H1 (cell line): ENCODE data around the gene ASCL2. TPM values are rescaled to one million over a fixed set of nuclear protein-coding genes. Genes with fewer than 3 reads are reported as not detected.

Source experiments
- CTCF ChIA-PET: fragments of 300-600 bp; sonication (Branson Sonifier 250); formaldehyde crosslinking; loops from one replicate; lab custom pipeline; 2021; ENCODE audit not compliant: partially characterized antibody; lab: Charles Lee
- POLR2A ChIA-PET: fragments of 300-600 bp; sonication (Branson Sonifier 250); formaldehyde crosslinking; loops from one replicate; lab custom pipeline; 2021; ENCODE audit warnings: inconsistent platforms; ENCODE audit not compliant: partially characterized antibody; lab: Charles Lee
- DNase-seq, 2 experiments: peaks; one replicate each; pipeline versions ENCODE4 v3.0.0 to v3.0.0-alpha.2; 2010 to 2022; ENCODE audit warnings: low spot score in 2 of 2, low read depth in 1 of 2, mixed read lengths in 1 of 2
- FAIRE-seq: peaks from 2 replicates; lab custom pipeline; 2011; peaks lifted over from hg19 to GRCh38; lab: Jason Lieb, UNC
- H2AFZ ChIP-seq: 2 replicates; pipeline ENCODE4 v1.8.1; 2012; ENCODE audit warnings: low read length, inconsistent platforms
- H2AK5ac ChIP-seq: 2 replicates; pipeline ENCODE4 v1.6.1; 2013; ENCODE audit warnings: low read depth, low read length
- H2BK120ac ChIP-seq: replicated peaks from 2 replicates; pipeline ENCODE3; 2013; ENCODE audit warnings: low read depth, low read length, inconsistent platforms
- H2BK12ac ChIP-seq: 2 replicates; pipeline ENCODE4 v1.6.1; 2013; ENCODE audit warnings: low read depth, low read length
- H2BK15ac ChIP-seq: 2 replicates; pipeline ENCODE4 v1.6.1; 2013; ENCODE audit warnings: low read length
- H2BK20ac ChIP-seq: 2 replicates; pipeline ENCODE4 v1.6.1; 2013; ENCODE audit warnings: low read length
- H2BK5ac ChIP-seq: 2 replicates; pipeline ENCODE4 v1.6.1; 2013; ENCODE audit warnings: low read depth, low read length
- H3K14ac ChIP-seq: 2 replicates; pipeline ENCODE4 v1.6.1; 2013; ENCODE audit warnings: inconsistent platforms; ENCODE audit not compliant: insufficient read length
- H3K18ac ChIP-seq: 2 replicates; pipeline ENCODE4 v1.6.1; 2013; ENCODE audit warnings: low read length; ENCODE audit errors: extremely low read depth
- H3K23ac ChIP-seq: 2 replicates; pipeline ENCODE4 v1.6.1; 2013; ENCODE audit warnings: inconsistent platforms; ENCODE audit not compliant: insufficient read length
- H3K23me2 ChIP-seq: 2 replicates; pipeline ENCODE4 v1.6.1; 2013; ENCODE audit warnings: low read depth, low read length
- H3K27ac ChIP-seq: 2 replicates; pipeline ENCODE4 v1.6.1; 2011; ENCODE audit warnings: low read depth, low read length, inconsistent platforms
- H3K27me3 ChIP-seq, 4 experiments: replicated peaks in 1 of 4; 1 replicate in 1 of 4; 2 replicates in 3 of 4; pipeline versions ENCODE4 v1.6.1 to v1.8.1; 2011 to 2013; ENCODE audit warnings: low read length in 3 of 4, mild to moderate bottlenecking in 3 of 4, inconsistent platforms in 2 of 4, mixed read lengths in 2 of 4, moderate library complexity in 1 of 4; ENCODE audit not compliant: control insufficient read depth in 3 of 4, insufficient read depth in 3 of 4; ENCODE audit errors: extremely low read depth in 1 of 4
- H3K36me3 ChIP-seq, 4 experiments: 2 replicates each; pipeline versions ENCODE4 v1.6.1 to v1.8.1; 2011 to 2013; ENCODE audit warnings: mild to moderate bottlenecking in 4 of 4, low read length in 3 of 4, moderate library complexity in 2 of 4, control low read depth in 1 of 4, inconsistent platforms in 1 of 4; ENCODE audit not compliant: insufficient read depth in 4 of 4, control insufficient read depth in 2 of 4
- H3K4ac ChIP-seq: replicated peaks from 2 replicates; pipeline ENCODE3; 2013; ENCODE audit warnings: low read length, low read depth, mixed read lengths, inconsistent platforms; ENCODE audit not compliant: insufficient read length
- H3K4me1 ChIP-seq, 4 experiments: replicated peaks in 1 of 4; 1 replicate in 1 of 4; 2 replicates in 3 of 4; pipeline versions ENCODE4 v1.6.1 to v1.8.1; 2011 to 2013; ENCODE audit warnings: low read length in 3 of 4, inconsistent platforms in 2 of 4, mixed read lengths in 1 of 4; ENCODE audit not compliant: insufficient read depth in 4 of 4, control insufficient read depth in 3 of 4
- H3K4me2 ChIP-seq, 2 experiments: 2 replicates each; pipeline versions ENCODE4 v1.6.1 to v1.8.1; 2011 to 2013; ENCODE audit warnings: low read depth in 2 of 2, low read length in 2 of 2, control low read depth in 1 of 2, inconsistent platforms in 1 of 2, mild to moderate bottlenecking in 1 of 2; ENCODE audit not compliant: insufficient read depth in 1 of 2
- H3K4me3 ChIP-seq, 4 experiments: fragments of 200-600, 300-600 bp in 1 of 4; sonication (generic), shearing (Covaris generic), sonication (Bioruptor Twin) in 1 of 4; 2 replicates each; pipeline versions ENCODE4 v1.5.1 to v1.8.1; 2011 to 2016; ENCODE audit warnings: low read length in 4 of 4, low read depth in 3 of 4, control low read depth in 2 of 4, inconsistent platforms in 2 of 4, mild to moderate bottlenecking in 2 of 4, mixed read lengths in 1 of 4, moderate library complexity in 1 of 4; ENCODE audit not compliant: insufficient read depth in 2 of 4; ENCODE audit errors: extremely low read depth in 1 of 4
- H3K56ac ChIP-seq: replicated peaks from 2 replicates; pipeline ENCODE3; 2013; ENCODE audit warnings: low read depth, mild to moderate bottlenecking, mixed read lengths, low read length, inconsistent platforms; ENCODE audit not compliant: insufficient read length
- H3K79me1 ChIP-seq: 2 replicates; pipeline ENCODE4 v1.6.1; 2013; ENCODE audit warnings: low read depth, low read length, control low read depth
- H3K79me2 ChIP-seq, 2 experiments: 2 replicates each; pipeline versions ENCODE4 v1.6.1 to v1.8.1; 2012 to 2013; ENCODE audit warnings: low read length in 2 of 2, mild to moderate bottlenecking in 2 of 2, inconsistent platforms in 1 of 2; ENCODE audit not compliant: insufficient read depth in 2 of 2, control insufficient read depth in 1 of 2
- H3K9ac ChIP-seq, 4 experiments: replicated peaks in 1 of 4; 1 replicate in 1 of 4; 2 replicates in 3 of 4; pipeline versions ENCODE4 v1.6.1 to v1.8.1; 2011 to 2013; ENCODE audit warnings: low read depth in 3 of 4, low read length in 3 of 4, control low read depth in 2 of 4, mild to moderate bottlenecking in 2 of 4, moderate library complexity in 2 of 4, inconsistent platforms in 1 of 4; ENCODE audit errors: extremely low read depth in 1 of 4
- H3K9me3 ChIP-seq, 2 experiments: 2 replicates each; pipeline versions ENCODE4 v1.6.1 to v1.8.1; 2012 to 2013; ENCODE audit warnings: mild to moderate bottlenecking in 2 of 2, moderate library complexity in 2 of 2, control low read depth in 1 of 2, inconsistent platforms in 1 of 2, low read depth in 1 of 2, low read length in 1 of 2, mixed read lengths in 1 of 2; ENCODE audit not compliant: insufficient read depth in 2 of 2
- H4K20me1 ChIP-seq, 2 experiments: replicated peaks in 1 of 2; 2 replicates each; pipeline versions ENCODE3 to v1.8.1; 2011 to 2013; ENCODE audit warnings: inconsistent platforms in 2 of 2, low read length in 2 of 2, mild to moderate bottlenecking in 1 of 2; ENCODE audit not compliant: insufficient read depth in 2 of 2, control insufficient read depth in 1 of 2
- H4K5ac ChIP-seq: 2 replicates; pipeline ENCODE4 v1.6.1; 2013; ENCODE audit warnings: low read length, low read depth, mixed read lengths, inconsistent platforms; ENCODE audit not compliant: insufficient read length
- H4K8ac ChIP-seq: 2 replicates; pipeline ENCODE4 v1.8.0; 2013; ENCODE audit warnings: mild to moderate bottlenecking, moderate library complexity, low read length, inconsistent platforms; ENCODE audit not compliant: insufficient read depth; ENCODE audit errors: extremely low read depth
- H4K91ac ChIP-seq: replicated peaks from 2 replicates; pipeline ENCODE3; 2013; ENCODE audit warnings: low read length, mixed read lengths, inconsistent platforms; ENCODE audit not compliant: insufficient read length
- HDAC6 ChIP-seq: IDR thresholded peaks from one replicate; pipeline ENCODE4 v1.7.1; 2012; ENCODE audit warnings: low read depth, mild to moderate bottlenecking, inconsistent platforms, low read length, moderate library complexity
- SAP30 ChIP-seq: fragments of 300-600 bp; sonication (generic); IDR thresholded peaks from 2 replicates; pipeline ENCODE4 v1.7.1; 2012; ENCODE audit warnings: low read length, moderate library complexity, mild to moderate bottlenecking, inconsistent platforms; ENCODE audit not compliant: insufficient read depth, insufficient replicate concordance
- YY1 ChIP-seq: IDR thresholded peaks from 2 replicates; pipeline ENCODE4 v1.6.1; 2011; ENCODE audit warnings: low read depth, mild to moderate bottlenecking, low read length
- ZNF274 ChIP-seq: IDR thresholded peaks from 2 replicates; pipeline ENCODE4 v1.7.0; 2012; ENCODE audit warnings: low read length, borderline replicate concordance; ENCODE audit errors: extremely low read depth
- WGBS, 2 experiments: shearing (Covaris generic) in 1 of 2; methylation state at CpG; one replicate each; pipeline versions ENCODE4 v1.1.6 to v1.1.7; 2013 to 2015; ENCODE audit warnings: low lambda C conversion rate in 2 of 2, mixed read lengths in 2 of 2, inconsistent platforms in 1 of 2, low coverage in 1 of 2, missing lambda C conversion rate in 1 of 2; ENCODE audit not compliant: insufficient replicate concordance in 2 of 2, insufficient coverage in 1 of 2, insufficient read length in 1 of 2; ENCODE audit errors: extremely low coverage in 1 of 2, missing lambda C conversion rate in 1 of 2; 5-methylcytosine and 5-hydroxymethylcytosine counted together
- polyA plus RNA-seq, 7 experiments: library from polyadenylated mRNA; depleted of rRNA in 3 of 7; stranded (reverse) in 5 of 7; unstranded in 2 of 7; fragments of >200 nt in 5 of 7; fragments of 200-250 nt in 2 of 7; gene quantifications; 1 replicate in 5 of 7; 2 replicates in 1 of 7; 4 replicates in 1 of 7; pipeline versions ENCODE4 v1.2.1 to v1.2.3, GENCODE V29; 2011 to 2013; ENCODE audit warnings: missing spikeins in 2 of 7, mixed read lengths in 2 of 7
- total RNA-seq: library from RNA; stranded (reverse); fragmentation: NEBNext Ultra II Directional; extraction: Animal tissue kit (Norgen Biotek cat#: 25700); gene quantifications from 2 replicates; pipeline ENCODE4 v1.2.1, GENCODE V29; 2021

The ASCL2 gene
- total and polyA plus RNA-seq, 2 of the 8 experiments (the other 6 are each of a cell fraction or from before 2014, with no cell fraction given): 0.51 to 0.56 TPM

- CTCF ChIA-PET: interaction anchor here (0.5 to 1.2 kb wide), 5 partner anchors 10 to 1422 kb away, joined by 3 to 5 read pairs (median 3); no protein-coding TSS in a partner anchor
- WGBS, 2 experiments: 90% methylated on average over 2 of the region's 2 CpGs; no CpG with 5 or more reads in 1 of the 2 experiments
- H3K4ac ChIP-seq: no peak overlapping the region
These were observed 5.0 kb downstream of the ASCL2 start for GRCh38 chr11:2265396-2265795.

More at GRCh38 chr11:2265396-2265795, 5.0 kb downstream of the ASCL2 start:
- Histone ChIP-seq H2BK12ac (no peak overlapping the region; the same call in 1 of the 2 replicates), H2BK120ac (no peak overlapping the region), H3K56ac (no peak overlapping the region), H2BK15ac (no peak overlapping the region), H3K4me3 (no peak overlapping the region), H3K9ac (no peak overlapping the region), H3K4me1 (peaks cover 0 to 7% (median under 1%) of the 10 kb centered on the region in 4 experiments; a peak in 3 of 7 replicates), H2AFZ (no peak overlapping the region), H2BK20ac (no peak overlapping the region), H2BK5ac (no peak overlapping the region), H3K36me3 (peaks cover 0 to 4% (median 0%) of the 10 kb centered on the region in 4 experiments; a peak in 1 of 8 replicates), H4K8ac (no peak overlapping the region), H3K23me2 (no peaks in the 10 kb centered on the region; the same call in 1 of the 2 replicates), H4K91ac (no peak overlapping the region), H4K20me1 (peaks cover 0 to 1% of the 10 kb centered on the region in 2 experiments), H4K5ac (no peak overlapping the region), H3K14ac (no peak overlapping the region), H3K79me2 (no peaks in the 10 kb centered on the region), H3K18ac (no peak overlapping the region), H2AK5ac (no peak overlapping the region), H3K4me2 (no peak overlapping the region), H3K27me3 (peaks cover 8 to 55% (median 38%) of the 10 kb centered on the region in 4 experiments), H3K79me1 (no peaks in the 10 kb centered on the region), H3K27ac (no peak overlapping the region), H3K9me3 (peaks cover 0 to 4% of the 10 kb centered on the region in 2 experiments; a peak in 1 of 4 replicates), H3K23ac (no peak overlapping the region)
- FAIRE-seq: no peak
- no peak for DNase-seq
- TF ChIP-seq SAP30: no peak
- TF ChIP-seq ZNF274: no peak
- no peak for TF ChIP-seq YY1
- TF ChIP-seq HDAC6: no peak
- POLR2A ChIA-PET: no interaction called here
